H4 (cell line): ENCODE results near the gene DIP2B. TPM values are rescaled to one million over a fixed set of nuclear protein-coding genes. Genes with fewer than 3 reads are reported as not detected.
A peak's percentile ranks its signal among the peaks of the same experiment; 100 is the strongest.
"Not testable (repeated sequence)": the region's sequence is repeated elsewhere in the genome, so short reads cannot be mapped to it uniquely, and the experiment has no call there.

Experiments used
- DNase-seq: peaks from one replicate; pipeline ENCODE4 v3.0.0-alpha.2; 2015; ENCODE audit warnings: low spot score
- total RNA-seq: library from RNA; depleted of rRNA; stranded (reverse); fragments of >200 nt; shearing (Covaris generic); gene quantifications from 2 replicates; pipeline ENCODE4 v1.2.3, GENCODE V29; 2014; rRNA removed

The DIP2B gene
- 9.0 and 13.2 TPM in 2 replicates for total RNA-seq

- peak; percentile 86 for DNase-seq
Observed at GRCh38 chr12:50504798-50505674, at the start of gene DIP2B. Gene DIP2B, plus strand, starts transcription at chr12:50504985. Its CDS starts 156 bp downstream, at chr12:50505141.

- no peak for DNase-seq
Observed at GRCh38 chr12:50458606-50459005, 46.2 kb upstream of the DIP2B start.

GRCh38 chr12:50467439-50467838 is 37.3 kb upstream of the DIP2B start:
- no peak for DNase-seq

- no peak for DNase-seq
Observed at GRCh38 chr12:50477241-50477832, 27.4 kb upstream of the DIP2B start.

GRCh38 chr12:50482571-50482970 is 22.2 kb upstream of the DIP2B start:
- DNase-seq = no peak

GRCh38 chr12:50483488-50483887 is 21.3 kb upstream of the DIP2B start:
- DNase-seq = no peak

GRCh38 chr12:50488801-50489200 is 16.0 kb upstream of the DIP2B start:
- DNase-seq = no peak

GRCh38 chr12:50498119-50498518 is 6.7 kb upstream of the DIP2B start:
- DNase-seq = not testable (repeated sequence)

GRCh38 chr12:50505675-50506530 is 1.1 kb downstream of the DIP2B start:
- DNase-seq = no peak

GRCh38 chr12:50506753-50507473 is 2.1 kb downstream of the DIP2B start:
- DNase-seq = no peak

- DNase-seq = no peak
Observed at GRCh38 chr12:50507474-50507838, 2.7 kb downstream of the DIP2B start.

- DNase-seq = no peak
Observed at GRCh38 chr12:50507930-50508329, 3.1 kb downstream of the DIP2B start.

GRCh38 chr12:50508414-50508813 is 3.6 kb downstream of the DIP2B start:
- DNase-seq = no peak

- DNase-seq = no peak
Observed at GRCh38 chr12:50508970-50509663, 4.3 kb downstream of the DIP2B start.

- no peak for DNase-seq
Observed at GRCh38 chr12:50514526-50515276, 9.9 kb downstream of the DIP2B start.

- no peak for DNase-seq
Observed at GRCh38 chr12:50515587-50515986, 10.8 kb downstream of the DIP2B start.

- DNase-seq = peak; percentile 16
Observed at GRCh38 chr12:50517421-50518048, 12.8 kb downstream of the DIP2B start.

GRCh38 chr12:50518090-50518489 is 13.3 kb downstream of the DIP2B start:
- no peak for DNase-seq

GRCh38 chr12:50519353-50519752 is 14.6 kb downstream of the DIP2B start:
- no peak for DNase-seq
